Measurements from ENCODE around the gene VKORC1. TPM values are rescaled to one million over a fixed set of nuclear protein-coding genes. Genes with fewer than 3 reads are reported as not detected.
A peak's percentile ranks its signal among the peaks of the same experiment; 100 is the strongest.

The VKORC1 gene
- polyA plus RNA-seq, 3 donors, result 59.2 to 113 (median 91.2) TPM

DNA sequence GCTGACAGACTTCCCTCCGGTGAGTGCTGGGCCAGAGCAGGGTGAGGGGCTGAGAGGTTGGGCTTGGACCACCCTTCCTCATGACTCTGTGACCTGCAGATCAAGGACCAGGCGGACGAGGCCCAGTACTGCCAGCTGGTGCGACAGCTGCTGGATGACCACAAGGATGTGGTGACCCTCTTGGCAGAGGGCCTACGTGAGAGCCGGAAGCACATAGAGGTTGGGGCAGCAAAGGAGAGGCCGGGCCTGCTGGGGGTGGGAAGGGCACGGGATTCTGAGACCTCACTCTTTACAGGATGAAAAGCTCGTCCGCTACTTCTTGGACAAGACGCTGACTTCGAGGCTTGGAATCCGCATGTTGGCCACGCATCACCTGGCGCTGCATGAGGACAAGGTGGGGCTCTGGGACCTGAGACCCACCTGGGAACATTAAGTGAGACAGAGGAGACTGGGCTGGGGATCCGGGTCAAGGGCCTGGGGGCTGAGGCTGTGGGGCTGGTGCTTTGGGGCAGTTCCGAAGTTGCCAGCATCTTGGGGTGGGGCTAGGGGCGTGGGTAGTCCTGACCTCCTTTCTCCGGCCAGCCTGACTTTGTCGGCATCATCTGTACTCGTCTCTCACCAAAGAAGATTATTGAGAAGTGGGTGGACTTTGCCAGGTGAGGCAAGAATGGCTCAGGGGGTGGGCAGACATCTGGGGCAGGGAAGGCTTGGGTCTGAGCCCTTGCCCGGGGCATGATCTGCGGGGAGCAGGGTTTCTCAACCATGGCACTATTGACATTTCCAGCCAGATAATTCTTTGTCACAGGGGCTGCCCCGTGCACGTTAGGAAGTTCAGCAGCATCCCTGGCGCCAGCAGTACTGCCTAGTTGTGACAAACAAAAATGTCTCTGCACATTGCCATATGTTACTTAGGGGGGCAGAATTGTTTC, 15.8 kb upstream of the VKORC1 start:
- H2AFZ ChIP-seq (ENCODE audit: insufficient read depth, low read depth, low read length, poor library complexity, severe bottlenecking), result no peak overlapping the region
- peaks cover 34 to 38% of the 10 kb centered on the region in 2 donors for H3K36me3 ChIP-seq (replicated peaks in 1 of 2; ENCODE audit: control insufficient read depth in 1 of 2, insufficient read depth in 2 of 2, low read length in 2 of 2)
- 91% methylated on average over 19 of the region's 26 CpGs for WGBS (ENCODE audit: insufficient coverage)
- H3K79me2 ChIP-seq (ENCODE audit: insufficient read depth, low read length), result peaks cover 46% of the 10 kb centered on the region
- H3K27ac ChIP-seq (ENCODE audit: low read depth in 1 of 2, low read length in 2 of 2), result no peak overlapping the region
- H3K27me3 ChIP-seq (ENCODE audit: control insufficient read depth in 2 of 2, insufficient read depth in 2 of 2, low read length in 2 of 2), result no peaks in the 10 kb centered on the region
- H3K4me1 Mint-ChIP-seq, result peaks cover 60% of the 10 kb centered on the region
- no peaks in the 10 kb centered on the region for H3K9me3 Mint-ChIP-seq
- TF ChIP-seq, protein P1, sequence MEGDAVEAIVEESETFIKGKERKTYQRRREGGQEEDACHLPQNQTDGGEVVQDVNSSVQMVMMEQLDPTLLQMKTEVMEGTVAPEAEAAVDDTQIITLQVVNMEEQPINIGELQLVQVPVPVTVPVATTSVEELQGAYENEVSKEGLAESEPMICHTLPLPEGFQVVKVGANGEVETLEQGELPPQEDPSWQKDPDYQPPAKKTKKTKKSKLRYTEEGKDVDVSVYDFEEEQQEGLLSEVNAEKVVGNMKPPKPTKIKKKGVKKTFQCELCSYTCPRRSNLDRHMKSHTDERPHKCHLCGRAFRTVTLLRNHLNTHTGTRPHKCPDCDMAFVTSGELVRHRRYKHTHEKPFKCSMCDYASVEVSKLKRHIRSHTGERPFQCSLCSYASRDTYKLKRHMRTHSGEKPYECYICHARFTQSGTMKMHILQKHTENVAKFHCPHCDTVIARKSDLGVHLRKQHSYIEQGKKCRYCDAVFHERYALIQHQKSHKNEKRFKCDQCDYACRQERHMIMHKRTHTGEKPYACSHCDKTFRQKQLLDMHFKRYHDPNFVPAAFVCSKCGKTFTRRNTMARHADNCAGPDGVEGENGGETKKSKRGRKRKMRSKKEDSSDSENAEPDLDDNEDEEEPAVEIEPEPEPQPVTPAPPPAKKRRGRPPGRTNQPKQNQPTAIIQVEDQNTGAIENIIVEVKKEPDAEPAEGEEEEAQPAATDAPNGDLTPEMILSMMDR (IDR thresholded peaks at IDR 0.05), result no peak
- intact Hi-C loops (cut with micrococcal nuclease), result loop anchor here (10.0 kb wide), 2 partner anchors 154 to 764 kb away; partner anchors contain the start of gene ZNF267 (in 1 of the 2)
- H3K9me3 ChIP-seq (replicated peaks in 1 of 2; ENCODE audit: control insufficient read depth in 1 of 2, insufficient read depth in 1 of 2, low read length in 2 of 2), result no peaks in the 10 kb centered on the region
- H3K4me3 ChIP-seq (replicated peaks in 1 of 3; ENCODE audit: low read depth in 2 of 3, low read length in 3 of 3), result no peak overlapping the region
- DNase-seq, result peak in 1 of 3 donors; percentile 2
- H3K4me3 Mint-ChIP-seq, result no peak overlapping the region
- H3K9ac ChIP-seq (ENCODE audit: insufficient read depth, low read length, poor library complexity, severe bottlenecking), result no peak overlapping the region
- H3K36me3 Mint-ChIP-seq, result peaks cover 36 to 40% of the 10 kb centered on the region in 2 donors
- peaks cover 8% of the 10 kb centered on the region for H4K20me1 ChIP-seq (ENCODE audit: insufficient read depth, low read length)
- peaks cover 65 to 79% of the 10 kb centered on the region in 2 donors for H3K4me1 ChIP-seq (ENCODE audit: control insufficient read depth in 1 of 2, insufficient read depth in 2 of 2, low read length in 2 of 2)
- H3K4me2 ChIP-seq (replicated peaks; ENCODE audit: extremely low read depth, low read length, poor library complexity, severe bottlenecking), result no peak overlapping the region
- peaks cover 0 to 2% (median 0%) of the 10 kb centered on the region in 3 donors for H3K27me3 Mint-ChIP-seq (ENCODE audit: low read depth in 3 of 3)
- peak overlapping the region; percentile 35 to 98 (median 69) for H3K27ac Mint-ChIP-seq

DNA sequence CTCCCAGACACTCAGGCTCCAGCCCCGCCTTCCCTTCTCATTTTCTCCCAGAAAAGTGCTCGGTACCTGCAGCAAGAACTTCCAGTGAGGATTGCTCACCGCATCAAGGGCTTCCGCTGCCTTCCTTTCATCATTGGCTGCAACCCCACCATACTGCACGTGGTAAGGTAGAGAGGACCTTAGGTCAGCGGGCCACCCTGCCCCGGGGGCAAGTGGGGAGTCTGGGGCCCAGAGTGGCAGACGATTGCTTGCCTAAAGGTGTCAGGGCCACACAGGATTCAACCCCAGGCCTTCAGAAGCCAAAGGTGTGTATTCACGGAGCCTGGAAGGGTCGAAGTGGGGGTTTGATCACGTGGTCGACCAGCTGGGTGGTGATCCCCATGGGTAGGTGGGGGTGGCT, 15.0 kb upstream of the VKORC1 start:
- Mint-ChIP-seq H3K4me1 (peaks cover 56% of the 10 kb centered on the region), H3K36me3 (peaks cover 34 to 36% of the 10 kb centered on the region in 2 donors), H3K27me3 (ENCODE audit: low read depth in 3 of 3) (peaks cover 0 to 2% (median 0%) of the 10 kb centered on the region in 3 donors), H3K27ac (peak overlapping the region in 4 of 7 donors; percentile 26 to 85 (median 72)), H3K4me3 (peak overlapping the region in 1 of 2 donors; percentile 70), H3K9me3 (no peaks in the 10 kb centered on the region)
- 98% methylated on average over 6 of the region's 12 CpGs for WGBS (ENCODE audit: insufficient coverage)
- H3K4me3 ChIP-seq (replicated peaks in 1 of 3; ENCODE audit: low read depth in 2 of 3, low read length in 3 of 3), result peak overlapping the region in 1 of 3 experiments; percentile 93
- peak overlapping the region; percentile 99 for H3K4me2 ChIP-seq (replicated peaks; ENCODE audit: extremely low read depth, low read length, poor library complexity, severe bottlenecking)
- TF ChIP-seq, protein P1 (IDR thresholded peaks at IDR 0.05), result no peak
- H3K4me1 ChIP-seq (ENCODE audit: control insufficient read depth in 1 of 2, insufficient read depth in 2 of 2, low read length in 2 of 2), result peaks cover 58 to 71% of the 10 kb centered on the region in 2 donors
- H3K9ac ChIP-seq (ENCODE audit: insufficient read depth, low read length, poor library complexity, severe bottlenecking), result no peak overlapping the region
- peaks cover 8% of the 10 kb centered on the region for H4K20me1 ChIP-seq (ENCODE audit: insufficient read depth, low read length)
- H3K79me2 ChIP-seq (ENCODE audit: insufficient read depth, low read length), result peaks cover 39% of the 10 kb centered on the region
- peaks cover 34 to 38% of the 10 kb centered on the region in 2 donors for H3K36me3 ChIP-seq (replicated peaks in 1 of 2; ENCODE audit: control insufficient read depth in 1 of 2, insufficient read depth in 2 of 2, low read length in 2 of 2)
- H3K27me3 ChIP-seq (ENCODE audit: control insufficient read depth in 2 of 2, insufficient read depth in 2 of 2, low read length in 2 of 2), result no peaks in the 10 kb centered on the region
- no peak for DNase-seq
- no peak overlapping the region for H2AFZ ChIP-seq (ENCODE audit: insufficient read depth, low read depth, low read length, poor library complexity, severe bottlenecking)
- no peaks in the 10 kb centered on the region for H3K9me3 ChIP-seq (replicated peaks in 1 of 2; ENCODE audit: control insufficient read depth in 1 of 2, insufficient read depth in 1 of 2, low read length in 2 of 2)
- intact Hi-C loops (cut with micrococcal nuclease), result loop anchor here (10.0 kb wide), 2 partner anchors 155 to 765 kb away; partner anchors contain the start of gene ZNF267 (in 1 of the 2)
- no peak overlapping the region for H3K27ac ChIP-seq (ENCODE audit: low read depth in 1 of 2, low read length in 2 of 2)
